Trophoblast cell (in vitro differentiated cells and primary cell): ENCODE measurements around the gene APBA2.

Experiments used
- DNase-seq, 2 donors: peaks; one replicate each; pipeline ENCODE4 v3.0.0-alpha.2; 2016
- H2AFZ ChIP-seq: 2 replicates; pipeline ENCODE4 v1.6.1; 2013; ENCODE audit warnings: low read length, moderate library complexity, mild to moderate bottlenecking; ENCODE audit not compliant: insufficient read depth, poor library complexity
- H2AK5ac ChIP-seq: 2 replicates; pipeline ENCODE4 v1.6.1; 2013; ENCODE audit warnings: mild to moderate bottlenecking, low read length
- H2BK120ac ChIP-seq: 2 replicates; pipeline ENCODE4 v1.6.1; 2013; ENCODE audit warnings: low read length, mild to moderate bottlenecking, moderate library complexity; ENCODE audit not compliant: insufficient read depth, poor library complexity
- H2BK12ac ChIP-seq: 2 replicates; pipeline ENCODE4 v1.6.1; 2013; ENCODE audit warnings: mild to moderate bottlenecking, low read length, moderate library complexity
- H2BK5ac ChIP-seq: 2 replicates; pipeline ENCODE4 v1.6.1; 2013; ENCODE audit warnings: low read length, low read depth, moderate library complexity, mild to moderate bottlenecking; ENCODE audit not compliant: poor library complexity
- H3K14ac ChIP-seq: 2 replicates; pipeline ENCODE4 v1.6.1; 2013; ENCODE audit warnings: mild to moderate bottlenecking, low read length
- H3K18ac ChIP-seq: 2 replicates; pipeline ENCODE4 v1.6.1; 2013; ENCODE audit warnings: mild to moderate bottlenecking, low read length
- H3K23ac ChIP-seq: 2 replicates; pipeline ENCODE4 v1.6.1; 2013; ENCODE audit warnings: low read length
- H3K27ac ChIP-seq: 2 replicates; pipeline ENCODE4 v1.5.1; 2013; ENCODE audit warnings: low read depth, mild to moderate bottlenecking, inconsistent platforms, low read length, moderate library complexity
- H3K27me3 ChIP-seq: 2 replicates; pipeline ENCODE4 v1.6.1; 2013; ENCODE audit warnings: inconsistent platforms, mild to moderate bottlenecking, low read length, moderate library complexity; ENCODE audit not compliant: insufficient read depth
- H3K36me3 ChIP-seq, 2 experiments: 1 replicate in 1 of 2; 2 replicates in 1 of 2; pipeline ENCODE4 v1.6.1; 2013; ENCODE audit warnings: low read length in 2 of 2, mild to moderate bottlenecking in 2 of 2, moderate library complexity in 1 of 2; ENCODE audit not compliant: insufficient read depth in 2 of 2, control insufficient read depth in 1 of 2
- H3K4ac ChIP-seq: 2 replicates; pipeline ENCODE4 v1.6.1; 2013; ENCODE audit warnings: low read depth, mild to moderate bottlenecking, low read length, moderate library complexity
- H3K4me1 ChIP-seq, 2 experiments: 1 replicate in 1 of 2; 2 replicates in 1 of 2; pipeline ENCODE4 v1.6.1; 2013; ENCODE audit warnings: low read length in 2 of 2, mild to moderate bottlenecking in 2 of 2, moderate library complexity in 1 of 2; ENCODE audit not compliant: insufficient read depth in 2 of 2, control insufficient read depth in 1 of 2
- H3K4me2 ChIP-seq: 2 replicates; pipeline ENCODE4 v1.6.1; 2013; ENCODE audit warnings: inconsistent platforms, mild to moderate bottlenecking, low read length, moderate library complexity
- H3K4me3 ChIP-seq: 2 replicates; pipeline ENCODE4 v1.5.1; 2013; ENCODE audit warnings: mild to moderate bottlenecking, low read depth, low read length, inconsistent platforms
- H3K79me1 ChIP-seq: one replicate; pipeline ENCODE4 v1.6.1; 2013; ENCODE audit warnings: low read length
- H3K79me2 ChIP-seq: 2 replicates; pipeline ENCODE4 v1.6.1; 2013; ENCODE audit warnings: low read length, mild to moderate bottlenecking; ENCODE audit not compliant: control insufficient read depth, insufficient read depth, poor library complexity
- H3K9ac ChIP-seq: 2 replicates; pipeline ENCODE4 v1.6.1; 2013; ENCODE audit warnings: mild to moderate bottlenecking, low read length
- H3K9me3 ChIP-seq: 2 replicates; pipeline ENCODE4 v1.6.1; 2013; ENCODE audit warnings: low read depth, mild to moderate bottlenecking, control low read depth, inconsistent platforms, low read length; ENCODE audit not compliant: insufficient read depth
- H4K12ac ChIP-seq: 2 replicates; pipeline ENCODE4 v1.6.1; 2013; ENCODE audit warnings: low read depth, mild to moderate bottlenecking, low read length, moderate library complexity
- H4K8ac ChIP-seq: 2 replicates; pipeline ENCODE4 v1.6.1; 2013; ENCODE audit warnings: low read depth, mild to moderate bottlenecking, low read length, moderate library complexity
- H4K91ac ChIP-seq: one replicate; pipeline ENCODE4 v1.6.1; 2013; ENCODE audit warnings: low read depth, mild to moderate bottlenecking, low read length, moderate library complexity
- WGBS: extraction: QIAGEN DNeasy Blood & Tissue Kit; methylation state at CpG from one replicate; pipeline ENCODE4 v1.1.7; 2013; ENCODE audit warnings: missing lambda C conversion rate; ENCODE audit not compliant: insufficient read length, insufficient coverage; ENCODE audit errors: extremely low coverage; 5-methylcytosine and 5-hydroxymethylcytosine counted together

Gene APBA2

GRCh38 chr15:28969511-28970085 is 83.8 kb downstream of the APBA2 start:
- WGBS: no CpG with 5 or more reads among the region's 14 CpGs
- Histone ChIP-seq H3K4me1 (no peaks in the 10 kb centered on the region), H3K9ac (no peak overlapping the region)

GRCh38 chr15:28974142-28974541 is 88.4 kb downstream of the APBA2 start:
- H2BK120ac ChIP-seq: no peak overlapping the region
- no peak overlapping the region for H4K8ac ChIP-seq
- H3K23ac ChIP-seq: no peak overlapping the region
- no peak overlapping the region for H2AFZ ChIP-seq
- no peak overlapping the region for H2BK12ac ChIP-seq
- no peak overlapping the region for H3K14ac ChIP-seq
- no peak overlapping the region for H2AK5ac ChIP-seq
- no peak overlapping the region for H2BK5ac ChIP-seq
- H3K79me1 ChIP-seq: no peaks in the 10 kb centered on the region
- no peak overlapping the region for H3K9ac ChIP-seq
- no peaks in the 10 kb centered on the region for H3K9me3 ChIP-seq
- H3K79me2 ChIP-seq: no peaks in the 10 kb centered on the region
- no peak overlapping the region for H3K4ac ChIP-seq
- H3K27me3 ChIP-seq: no peaks in the 10 kb centered on the region
- WGBS: no CpG with 5 or more reads among the region's 7 CpGs
- peaks cover 0 to 8% of the 10 kb centered on the region in 2 experiments for H3K4me1 ChIP-seq
- no peaks in the 10 kb centered on the region for H3K36me3 ChIP-seq
- no peak overlapping the region for H4K12ac ChIP-seq
- no peak overlapping the region for H4K91ac ChIP-seq
- no peak for DNase-seq
- no peak overlapping the region for H3K4me3 ChIP-seq
- H3K18ac ChIP-seq: no peak overlapping the region
- no peak overlapping the region for H3K27ac ChIP-seq
- H3K4me2 ChIP-seq: no peak overlapping the region

More at GRCh38 chr15:28969511-28970085, 83.8 kb downstream of the APBA2 start:
- no peak overlapping the region for H4K12ac ChIP-seq
- H2BK120ac ChIP-seq: no peak overlapping the region
- H4K8ac ChIP-seq: no peak overlapping the region
- no peak overlapping the region for H3K14ac ChIP-seq
- no peak for DNase-seq
- no peaks in the 10 kb centered on the region for H3K36me3 ChIP-seq
- H4K91ac ChIP-seq: no peak overlapping the region
- no peak overlapping the region for H2BK12ac ChIP-seq
- H3K9me3 ChIP-seq: no peaks in the 10 kb centered on the region
- H2AK5ac ChIP-seq: no peak overlapping the region
- no peak overlapping the region for H2AFZ ChIP-seq
- H2BK5ac ChIP-seq: no peak overlapping the region
- no peak overlapping the region for H3K18ac ChIP-seq
- no peak overlapping the region for H3K27ac ChIP-seq
- H3K4me3 ChIP-seq: no peak overlapping the region
- no peaks in the 10 kb centered on the region for H3K27me3 ChIP-seq
- H3K79me2 ChIP-seq: no peaks in the 10 kb centered on the region
- H3K79me1 ChIP-seq: no peaks in the 10 kb centered on the region
- no peak overlapping the region for H3K4me2 ChIP-seq
- no peak overlapping the region for H3K4ac ChIP-seq
- no peak overlapping the region for H3K23ac ChIP-seq

- no peaks in the 10 kb centered on the region for H3K27me3 ChIP-seq
- no peak overlapping the region for H2BK12ac ChIP-seq
- H4K91ac ChIP-seq: no peak overlapping the region
- H2AK5ac ChIP-seq: no peak overlapping the region
- H3K4me3 ChIP-seq: no peak overlapping the region
- H3K36me3 ChIP-seq: no peaks in the 10 kb centered on the region
- no peak overlapping the region for H2AFZ ChIP-seq
- no peak overlapping the region for H3K23ac ChIP-seq
- H3K79me2 ChIP-seq: no peaks in the 10 kb centered on the region
- no peak overlapping the region for H3K14ac ChIP-seq
- H3K18ac ChIP-seq: no peak overlapping the region
- H3K79me1 ChIP-seq: no peaks in the 10 kb centered on the region
- no peaks in the 10 kb centered on the region for H3K9me3 ChIP-seq
- H3K27ac ChIP-seq: no peak overlapping the region
- no peak overlapping the region for H4K12ac ChIP-seq
- H4K8ac ChIP-seq: no peak overlapping the region
- H2BK5ac ChIP-seq: no peak overlapping the region
- no peak overlapping the region for H3K4ac ChIP-seq
- H3K4me1 ChIP-seq: peaks cover 0 to 8% of the 10 kb centered on the region in 2 experiments
- no peak overlapping the region for H2BK120ac ChIP-seq
- no peak overlapping the region for H3K9ac ChIP-seq
- WGBS: no CpG with 5 or more reads among the region's 2 CpGs
- H3K4me2 ChIP-seq: no peak overlapping the region
- peak; percentile 22 to 55 for DNase-seq
Observed at GRCh38 chr15:28975766-28976179, 90.0 kb downstream of the APBA2 start.

DNA sequence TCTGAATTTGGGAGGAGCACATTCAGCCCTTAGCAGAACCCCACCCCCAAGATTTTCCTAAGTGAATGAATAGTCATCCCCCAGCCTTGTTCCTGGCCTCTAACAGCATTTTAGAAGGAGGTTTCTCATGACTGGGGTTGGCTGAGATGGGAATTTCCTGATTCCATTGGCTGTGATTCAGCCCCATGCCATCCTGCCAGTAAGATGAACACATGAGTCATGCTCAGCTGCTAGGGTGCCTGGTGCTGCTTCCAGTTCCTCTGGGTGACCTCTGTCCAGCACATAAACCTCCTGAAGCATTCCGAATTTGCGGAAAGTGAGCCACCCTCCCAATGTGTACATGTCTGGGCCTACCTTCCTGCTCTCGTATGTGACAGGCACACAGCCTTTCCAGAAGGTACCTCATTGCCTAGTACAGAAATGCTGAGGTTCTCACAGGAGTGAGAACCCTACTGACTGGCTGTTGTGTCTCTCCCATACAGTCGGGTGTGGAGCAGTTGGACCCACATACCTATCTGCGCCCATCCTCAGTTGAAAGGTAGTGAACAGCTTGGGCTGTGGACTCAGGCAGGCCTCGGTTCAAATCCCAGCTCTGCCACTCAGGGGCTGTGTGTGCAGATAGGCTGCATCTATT is 91.7 kb downstream of the APBA2 start:
- Histone ChIP-seq H4K12ac (no peak overlapping the region), H4K91ac (no peak overlapping the region), H3K27ac (no peak overlapping the region), H4K8ac (no peak overlapping the region), H3K4ac (no peak overlapping the region), H2AFZ (no peak overlapping the region), H3K27me3 (no peaks in the 10 kb centered on the region), H2BK5ac (no peak overlapping the region), H3K79me1 (no peaks in the 10 kb centered on the region), H2BK12ac (no peak overlapping the region), H2BK120ac (no peak overlapping the region), H3K4me3 (no peak overlapping the region), H3K4me1 (peaks cover 0 to 8% of the 10 kb centered on the region in 2 experiments), H2AK5ac (no peak overlapping the region), H3K36me3 (no peaks in the 10 kb centered on the region), H3K4me2 (no peak overlapping the region), H3K18ac (no peak overlapping the region), H3K23ac (no peak overlapping the region), H3K79me2 (no peaks in the 10 kb centered on the region), H3K9ac (no peak overlapping the region), H3K9me3 (no peaks in the 10 kb centered on the region), H3K14ac (no peak overlapping the region)
- no CpG with 5 or more reads among the region's 6 CpGs for WGBS
- peak; percentile 85 to 90 for DNase-seq
